ENCODE measurements around the gene RBFOX2. TPM values are rescaled to one million over a fixed set of nuclear protein-coding genes. Genes with fewer than 3 reads are reported as not detected.
A peak's percentile ranks its signal among the peaks of the same experiment; 100 is the strongest.

RBFOX2 gene
- polyA plus RNA-seq, 1 of the 3 experiments (the other 2 are of a cell fraction): 115 TPM

- CTCF ChIA-PET: interaction anchor here (0.7 to 2.5 kb wide), 2 partner anchors 33 to 405 kb away, joined by 3 to 12 read pairs; no protein-coding TSS in a partner anchor
- H3K36me3 ChIP-seq (replicated peaks in 1 of 2; ENCODE audit: control insufficient read depth in 1 of 2, insufficient read depth in 2 of 2, low read length in 1 of 2): no peaks in the 10 kb centered on the region
- H3F3A ChIP-seq (replicated peaks; ENCODE audit: insufficient read depth): no peaks in the 10 kb centered on the region
- TF ChIP-seq GABPA (IDR thresholded peaks at IDR 0.05; ENCODE audit: low read depth): no peak
- TF ChIP-seq RCOR1 (IDR thresholded peaks at IDR 0.05; ENCODE audit: low read length): no peak
- TF ChIP-seq JUND (IDR thresholded peaks at IDR 0.05): no peak
- TF ChIP-seq RAD21 (IDR thresholded peaks at IDR 0.05; ENCODE audit: low read length): no peak
- no peak for TF ChIP-seq USF1 (IDR thresholded peaks at IDR 0.05; ENCODE audit: borderline replicate concordance, low read depth)
- TF ChIP-seq MEF2A (IDR thresholded peaks at IDR 0.05; ENCODE audit: borderline replicate concordance, low read depth): no peak
- DNase-seq: no peak
- H3K27me3 ChIP-seq (ENCODE audit: insufficient read depth): no peaks in the 10 kb centered on the region
- H3K4me3 ChIP-seq (ENCODE audit: low read depth in 2 of 2, low read length in 1 of 2): no peak overlapping the region
- POLR2A ChIA-PET: no interaction called here
- H3K9me3 ChIP-seq: no peaks in the 10 kb centered on the region
- H3K9me2 ChIP-seq: no peaks in the 10 kb centered on the region
- H3K9ac ChIP-seq: no peak overlapping the region
- no peak overlapping the region for H3K4me2 ChIP-seq
- WGBS (ENCODE audit: low lambda C conversion rate): 94% methylated on average over 6 of the region's 6 CpGs
- H3K79me2 ChIP-seq (ENCODE audit: insufficient read depth): peaks cover 5% of the 10 kb centered on the region
- H3K4me1 ChIP-seq (ENCODE audit: control insufficient read depth in 1 of 2, insufficient read depth in 2 of 2, low read depth in 1 of 2, low read length in 1 of 2): peaks cover 8 to 21% of the 10 kb centered on the region in 2 experiments; a peak in 3 of 4 replicates
- no peaks in the 10 kb centered on the region; the same call in 1 of the 2 replicates for H4K20me1 ChIP-seq (ENCODE audit: insufficient read depth)
- H2AFZ ChIP-seq (ENCODE audit: low read depth): no peak overlapping the region
- H3K27ac ChIP-seq (ENCODE audit: low read depth in 2 of 2, low read length in 1 of 2): no peak overlapping the region
These were observed 4.0 kb upstream of the RBFOX2 start for GRCh38 chr22:36032611-36033010.

GRCh38 chr22:36029406-36029755 is 757 bp upstream of the RBFOX2 start:
- no peak for TF ChIP-seq GATA2 (CRISPR knock-in tag; IDR thresholded peaks at IDR 0.05)
- TF ChIP-seq FOXJ3 (CRISPR knock-in tag; IDR thresholded peaks at IDR 0.05): no peak
- TF ChIP-seq ZBTB33 (IDR thresholded peaks at IDR 0.05; ENCODE audit: borderline replicate concordance, low read depth): no peak
- TF ChIP-seq REST (IDR thresholded peaks at IDR 0.05; ENCODE audit: low read depth, low read length): no peak
- no peak for TF ChIP-seq POLR2AphosphoS5 (IDR thresholded peaks at IDR 0.05; ENCODE audit: low read depth, low read length)
- TF ChIP-seq PBX3 (IDR thresholded peaks at IDR 0.05): no peak
- TF ChIP-seq EP300 (IDR thresholded peaks at IDR 0.05; ENCODE audit: borderline replicate concordance in 1 of 2, low read depth in 1 of 2, low read length in 1 of 2): no peak
- no peak for TF ChIP-seq TCF12 (IDR thresholded peaks at IDR 0.05)
- no peak for TF ChIP-seq GABPA (IDR thresholded peaks at IDR 0.05; ENCODE audit: low read depth)
- no peak for TF ChIP-seq RAD21 (IDR thresholded peaks at IDR 0.05; ENCODE audit: low read length)
- no peak for TF ChIP-seq CTCF (IDR thresholded peaks at IDR 0.05)
- no peak for TF ChIP-seq YY1 (IDR thresholded peaks at IDR 0.05; ENCODE audit: low read depth)
- TF ChIP-seq FOXM1 (IDR thresholded peaks at IDR 0.05; ENCODE audit: low read depth): no peak
- TF ChIP-seq ELF1 (IDR thresholded peaks at IDR 0.05): no peak
- no peak for TF ChIP-seq NRF1 (IDR thresholded peaks at IDR 0.05; ENCODE audit: low read depth, low read length)
- no peak for TF ChIP-seq MEF2A (IDR thresholded peaks at IDR 0.05; ENCODE audit: borderline replicate concordance, low read depth)
- TF ChIP-seq JUND (IDR thresholded peaks at IDR 0.05): no peak
- CTCF ChIA-PET: interaction anchor here (4.7 to 5.3 kb wide), 2 partner anchors 36 to 98 kb away, joined by 35 to 59 read pairs; no protein-coding TSS in a partner anchor
- Histone ChIP-seq H3K27me3 (ENCODE audit: insufficient read depth) (no peaks in the 10 kb centered on the region), H2AFZ (ENCODE audit: low read depth) (peak overlapping the region; percentile 86), H3K27ac (ENCODE audit: low read depth in 2 of 2, low read length in 1 of 2) (peak overlapping the region; percentile 47 to 59; a peak in 3 of 4 replicates), H3K9me3 (no peaks in the 10 kb centered on the region), H3F3A (replicated peaks; ENCODE audit: insufficient read depth) (peaks cover 6% of the 10 kb centered on the region), H4K20me1 (ENCODE audit: insufficient read depth) (peaks cover 17% of the 10 kb centered on the region), H3K79me2 (ENCODE audit: insufficient read depth) (peaks cover 38% of the 10 kb centered on the region), H3K4me1 (ENCODE audit: control insufficient read depth in 1 of 2, insufficient read depth in 2 of 2, low read depth in 1 of 2, low read length in 1 of 2) (peaks cover 3 to 5% of the 10 kb centered on the region in 2 experiments; a peak in 2 of 4 replicates), H3K4me2 (peak overlapping the region; percentile 59), H3K36me3 (replicated peaks in 1 of 2; ENCODE audit: control insufficient read depth in 1 of 2, insufficient read depth in 2 of 2, low read length in 1 of 2) (peaks cover 7 to 12% of the 10 kb centered on the region in 2 experiments), H3K9ac (peak overlapping the region; percentile 33; the same call in 1 of the 2 replicates), H3K9me2 (no peaks in the 10 kb centered on the region), H3K4me3 (ENCODE audit: low read depth in 2 of 2, low read length in 1 of 2) (peak overlapping the region; percentile 41 to 50; a peak in 3 of 4 replicates)
- 65% methylated on average over 7 of the region's 7 CpGs for WGBS (ENCODE audit: low lambda C conversion rate)
- no peak for DNase-seq
- POLR2A ChIA-PET: interaction anchor here (0.8 to 1.8 kb wide), 4 partner anchors 12 to 68 kb away, joined by 3 to 11 read pairs (median 10); no protein-coding TSS in a partner anchor
